ENCODE measurements around the gene MYEOV. TPM values are rescaled to one million over a fixed set of nuclear protein-coding genes. Genes with fewer than 3 reads are reported as not detected.
A peak's percentile ranks its signal among the peaks of the same experiment; 100 is the strongest.

MYEOV gene
- polyA plus RNA-seq, 1 donor: 0.90 TPM

GRCh38 chr11:69286374-69287371 lies 7.3 kb upstream of the MYEOV start:
- no peak for DNase-seq (ENCODE audit: low read depth)

DNA sequence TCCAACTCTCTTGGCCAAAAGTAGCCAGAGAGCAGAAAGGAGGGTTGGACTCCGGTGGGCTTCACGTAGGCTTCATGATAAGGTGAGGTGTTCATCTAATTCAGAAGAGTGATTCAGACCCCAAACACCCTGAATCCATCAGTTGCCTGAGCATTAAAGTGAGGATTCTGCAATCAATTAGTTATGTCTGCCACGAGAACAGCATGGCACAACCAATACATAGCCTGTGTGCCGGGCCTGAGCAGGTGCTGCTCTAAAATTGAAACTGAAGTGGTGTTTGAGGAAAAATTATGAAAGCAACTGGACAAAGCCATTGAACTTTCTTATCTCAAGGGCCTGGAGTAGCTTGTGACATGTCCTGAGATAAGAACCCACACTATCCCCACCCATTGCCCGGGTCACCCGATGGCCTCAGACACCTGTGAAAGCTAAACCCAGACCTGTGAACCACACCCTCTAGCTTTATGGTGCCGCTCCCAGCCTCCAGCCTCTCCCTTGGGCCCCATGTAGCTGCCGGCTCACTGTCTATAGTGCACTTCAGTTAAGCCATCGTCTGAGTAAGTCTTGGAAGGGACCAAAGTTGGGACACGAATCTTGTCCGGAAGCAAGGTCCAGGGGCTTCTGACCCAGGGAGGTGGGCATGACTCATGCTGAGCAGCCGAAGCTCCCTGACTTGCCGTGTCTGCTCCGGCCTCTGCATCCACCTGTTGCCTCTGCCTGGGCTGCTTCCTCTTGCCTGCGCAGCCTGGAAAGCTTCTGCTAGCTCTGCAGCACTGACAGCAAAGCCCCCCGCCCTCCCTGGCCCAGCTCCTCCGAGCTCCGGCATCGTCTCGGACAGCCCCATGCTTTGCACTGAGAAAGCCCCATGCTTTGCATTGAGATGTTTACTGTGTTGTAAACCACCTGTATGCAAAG lies 5.7 kb upstream of the MYEOV start:
- DNase-seq (ENCODE audit: low read depth): no peak

DNA sequence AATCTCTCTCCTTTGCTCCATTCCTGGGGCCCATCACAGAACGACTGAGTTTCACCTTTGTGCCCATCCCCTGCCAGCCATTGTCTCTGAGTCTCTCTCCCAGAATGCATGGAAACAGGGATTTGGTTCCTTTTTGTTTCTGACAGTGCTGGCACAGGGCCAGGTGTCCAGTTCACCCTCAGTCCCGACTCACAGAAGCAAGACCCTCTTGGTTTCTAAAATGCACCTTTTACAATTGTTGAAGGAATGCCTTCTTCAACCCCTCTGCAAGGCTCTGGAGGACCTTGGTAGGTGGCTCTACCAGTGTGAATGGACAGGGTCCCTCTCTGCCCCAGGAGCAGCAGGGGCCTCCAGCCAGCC lies 5.1 kb upstream of the MYEOV start:
- DNase-seq (ENCODE audit: low read depth): no peak

GRCh38 chr11:69290806-69291205 lies 3.1 kb upstream of the MYEOV start:
- no peak for DNase-seq (ENCODE audit: low read depth)

DNA sequence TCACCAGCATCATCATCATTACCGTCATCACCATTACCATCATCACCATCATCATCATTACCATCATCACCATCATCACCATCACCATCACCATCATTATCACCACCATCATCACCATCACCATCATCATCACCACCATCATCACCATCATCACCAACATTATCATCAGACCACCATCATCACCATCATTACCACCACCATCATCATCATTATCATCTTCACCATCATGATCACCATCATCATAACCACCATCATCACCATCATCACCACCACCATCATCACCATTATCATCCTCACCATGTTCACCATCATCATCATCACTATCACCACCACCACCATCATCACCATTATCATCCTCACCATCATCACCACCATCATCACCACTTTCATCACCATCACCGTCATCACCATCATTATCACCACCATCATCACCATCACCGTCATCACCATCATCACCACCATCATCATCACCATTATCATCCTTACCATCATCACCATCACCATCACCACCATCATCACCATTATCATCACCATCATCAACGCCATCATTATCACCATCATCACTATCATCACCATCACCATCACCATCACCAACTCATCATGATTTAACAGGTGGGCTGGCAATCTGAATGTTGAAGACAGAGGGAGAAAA lies 2.4 kb upstream of the MYEOV start:
- DNase-seq (ENCODE audit: low read depth): no peak

DNA sequence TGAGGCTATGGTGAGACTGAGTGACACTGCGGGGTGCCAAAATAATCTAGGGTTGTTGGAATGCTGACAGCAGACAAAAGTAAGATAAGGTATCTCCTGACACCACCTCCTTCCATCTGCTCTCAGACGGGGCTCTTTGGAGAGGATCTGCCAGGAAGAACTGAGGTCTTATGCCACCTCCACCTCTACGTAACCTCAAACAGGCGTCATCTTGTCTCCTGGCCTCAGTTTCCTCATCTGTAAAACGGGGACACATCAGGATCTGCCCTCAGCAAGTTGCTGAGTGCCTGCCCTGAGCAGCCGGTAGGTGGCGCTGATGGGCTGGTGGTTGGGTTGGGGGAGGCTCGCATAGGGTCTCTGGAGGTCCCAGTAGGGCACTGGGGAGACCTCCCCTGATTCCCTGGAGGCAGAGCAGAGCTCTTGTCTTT lies 1.7 kb upstream of the MYEOV start:
- DNase-seq (ENCODE audit: low read depth): no peak

DNA sequence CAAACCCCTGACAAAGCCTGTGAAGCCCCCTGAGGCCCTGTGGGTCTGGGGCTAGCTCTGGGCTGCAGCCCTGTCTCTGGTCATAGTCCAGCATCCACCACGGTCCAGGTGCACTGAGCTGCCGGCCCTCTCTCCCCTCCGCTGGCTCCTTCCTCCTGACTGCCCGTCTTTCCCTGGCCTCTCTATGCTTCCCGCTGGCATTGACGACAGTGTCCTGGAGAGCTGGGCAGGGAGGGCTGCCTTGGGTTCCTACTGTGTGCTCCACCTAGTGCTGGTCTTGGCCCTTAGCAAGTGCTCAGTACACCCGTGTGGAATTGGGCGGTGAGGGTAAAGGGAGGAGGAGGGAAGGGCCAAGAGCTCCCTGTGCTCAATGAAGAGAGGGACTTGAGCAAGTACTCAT lies 868 bp upstream of the MYEOV start:
- DNase-seq (ENCODE audit: low read depth): no peak

- DNase-seq (ENCODE audit: low read depth): no peak
These were observed 670 bp downstream of the MYEOV start for GRCh38 chr11:69294571-69295078.

DNA sequence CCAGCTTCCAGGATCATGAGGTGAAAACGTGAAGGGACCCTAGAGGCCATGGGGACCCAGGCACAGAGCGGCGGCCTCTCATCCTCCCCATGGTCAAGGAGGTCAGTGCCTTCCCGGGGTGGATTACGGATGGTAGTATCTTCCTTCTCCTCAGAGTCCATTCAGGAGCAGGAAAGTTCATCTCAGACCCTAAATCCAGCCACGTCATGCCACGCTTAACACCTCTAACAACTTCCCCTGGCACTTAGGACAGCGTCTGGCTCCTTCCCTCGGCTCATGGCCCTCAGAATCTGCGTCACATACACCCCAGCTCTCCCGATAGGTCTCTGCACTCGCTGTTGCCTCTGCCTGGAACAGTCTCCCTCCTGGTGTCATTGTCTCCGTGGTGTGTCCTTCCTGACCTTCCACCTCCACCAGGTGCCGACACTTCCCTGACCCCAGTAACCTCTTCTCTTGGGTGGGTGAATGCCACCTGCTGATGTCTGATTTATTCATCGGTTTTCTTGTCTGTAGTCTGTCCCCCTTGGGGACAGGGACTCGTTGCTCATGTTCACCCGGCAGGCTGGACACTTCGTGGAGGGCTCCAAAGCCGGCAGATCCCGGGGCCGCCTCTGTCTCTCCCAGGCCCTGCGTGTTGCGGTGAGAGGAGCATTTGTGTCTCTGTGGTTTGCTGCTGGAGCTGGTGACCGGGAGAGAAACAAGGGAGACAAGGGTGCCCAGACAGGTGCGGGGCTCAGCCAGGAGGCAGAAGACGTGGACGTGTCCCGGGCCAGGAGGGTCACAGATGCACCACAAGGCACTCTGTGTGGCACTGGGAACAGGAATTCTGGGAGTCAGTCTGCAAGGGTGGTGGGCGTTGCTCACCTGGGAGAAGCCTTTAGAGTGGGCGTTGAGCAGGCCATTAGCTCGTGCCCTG lies 1.4 kb downstream of the MYEOV start:
- no peak for DNase-seq (ENCODE audit: low read depth)

- no peak for DNase-seq (ENCODE audit: low read depth)
These were observed 2.3 kb downstream of the MYEOV start for GRCh38 chr11:69295995-69296889.

GRCh38 chr11:69296890-69297786 lies 3.2 kb downstream of the MYEOV start:
- peak; percentile 63 for DNase-seq (ENCODE audit: low read depth)

- no peak for DNase-seq (ENCODE audit: low read depth)
These were observed 3.9 kb downstream of the MYEOV start for GRCh38 chr11:69297787-69298266.

DNA sequence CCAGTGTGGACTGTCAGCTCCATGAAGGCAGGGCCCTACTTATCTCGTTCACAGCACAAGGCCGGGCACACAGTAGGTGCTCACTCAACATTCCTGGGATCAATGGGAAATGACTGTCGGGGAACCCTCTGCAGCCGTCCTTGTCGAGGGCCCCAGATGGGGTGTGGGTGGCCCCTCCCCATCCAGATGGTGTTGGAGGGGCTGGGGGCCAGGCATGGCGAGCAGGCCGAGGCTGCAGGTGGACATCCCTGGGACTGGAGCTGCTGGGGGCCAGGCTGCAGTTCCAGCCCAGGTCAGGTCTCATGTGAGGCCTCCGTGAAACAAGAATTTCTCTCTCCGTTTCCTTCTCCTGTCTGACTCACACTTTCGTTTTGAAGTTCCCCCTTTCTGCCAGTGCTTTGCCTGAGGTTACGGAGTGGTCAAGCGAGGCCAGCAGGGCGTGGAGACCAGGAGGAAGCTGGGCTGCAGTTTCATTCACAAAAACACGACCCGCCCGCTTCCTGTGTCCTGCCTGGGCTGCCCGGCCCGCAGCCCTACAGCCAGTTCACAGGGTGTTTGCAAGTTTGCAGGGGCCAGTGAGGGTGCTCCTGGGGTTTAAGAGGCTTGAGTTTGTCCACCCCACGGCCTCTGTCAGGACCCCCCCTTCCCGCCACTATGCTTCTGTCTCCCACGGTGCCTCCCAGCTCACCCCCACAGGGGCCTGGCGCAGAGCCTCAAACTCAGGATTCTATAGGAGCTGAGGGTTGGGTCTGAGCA lies 4.5 kb downstream of the MYEOV start:
- peak; percentile 20 for DNase-seq (ENCODE audit: low read depth)

GRCh38 chr11:69299023-69299461 lies 5.1 kb downstream of the MYEOV start:
- DNase-seq (ENCODE audit: low read depth): no peak

DNA sequence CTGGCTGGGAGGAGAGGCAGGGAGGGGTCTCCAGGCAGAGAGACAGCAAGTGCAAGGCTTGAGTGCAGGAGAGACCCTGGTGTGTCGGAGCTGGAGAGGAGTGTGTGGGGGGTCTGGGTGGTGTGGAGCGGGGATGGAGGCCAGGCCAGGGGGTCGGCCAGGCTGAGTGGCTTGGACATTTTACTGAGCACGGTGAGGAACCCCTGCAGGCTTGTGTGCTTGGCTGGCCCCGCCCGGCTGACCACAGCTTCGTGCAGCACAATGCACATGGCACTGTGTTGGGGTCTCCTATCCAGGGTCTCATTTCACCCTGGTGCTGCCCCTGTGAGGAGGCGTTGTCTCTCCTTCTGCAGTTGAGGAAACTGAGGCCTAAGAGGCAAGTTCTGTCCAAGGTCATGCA lies 5.6 kb downstream of the MYEOV start:
- no peak for DNase-seq (ENCODE audit: low read depth)

- no peak for DNase-seq (ENCODE audit: low read depth)
These were observed 6.4 kb downstream of the MYEOV start for GRCh38 chr11:69300120-69301060.

Measured in forelimb muscle (tissue), 1 donor.